ENCODE data around the gene PSMF1. TPM values are rescaled to one million over a fixed set of nuclear protein-coding genes. Genes with fewer than 3 reads are reported as not detected.

Gene PSMF1
- total and polyA plus RNA-seq, 2 of the 4 experiments (the other 2 are of a cell fraction): 93.6 to 109 TPM

- no peaks in the 10 kb centered on the region for H3K4me1 ChIP-seq (ENCODE audit: control insufficient read depth, insufficient read depth, low read length)
- no peak overlapping the region for H2BK15ac ChIP-seq (ENCODE audit: low read depth, low read length)
- in situ Hi-C loops (cut with MboI; ENCODE audit: low sequenced_read_pairs): no loop called here
- no peak overlapping the region for H4K5ac ChIP-seq (ENCODE audit: low read depth, low read length)
- POLR2A ChIA-PET (ENCODE audit: unreplicated experiment): no interaction called here
- no peak overlapping the region for H2AFZ ChIP-seq (replicated peaks; ENCODE audit: low read length, poor library complexity)
- no peak overlapping the region for H2AK9ac ChIP-seq (replicated peaks; ENCODE audit: low read depth, low read length, poor library complexity)
- no peaks in the 10 kb centered on the region for H3K79me1 ChIP-seq (ENCODE audit: low read depth in 1 of 2, low read length in 2 of 2)
- H3K9ac ChIP-seq (ENCODE audit: low read depth, low read length): no peak overlapping the region
- H2BK5ac ChIP-seq (ENCODE audit: low read depth, low read length, poor library complexity, severe bottlenecking): no peak overlapping the region
- H2BK20ac ChIP-seq (ENCODE audit: low read depth, low read length): no peak overlapping the region
- DNase-seq: no peak
- H4K8ac ChIP-seq (ENCODE audit: low read depth in 2 of 2, low read length in 2 of 2): no peak overlapping the region
- no peak overlapping the region for H3K4me3 ChIP-seq (ENCODE audit: insufficient read depth, low read depth, low read length)
- 0 out of 2 replicates have a peak, but pooled peaks cover 2% of the 10 kb centered on the region for H3K9me3 ChIP-seq (ENCODE audit: control insufficient read depth, insufficient read depth, low read length)
- no peak overlapping the region for H3K4ac ChIP-seq (ENCODE audit: low read depth, low read length)
- no peak overlapping the region for H3K14ac ChIP-seq (replicated peaks; ENCODE audit: low read depth, low read length)
- no peak overlapping the region for H3K18ac ChIP-seq (ENCODE audit: low read depth, low read length)
- no peaks in the 10 kb centered on the region for H4K20me1 ChIP-seq (ENCODE audit: insufficient read depth, low read length)
- H4K91ac ChIP-seq (ENCODE audit: insufficient read depth, low read depth, low read length): no peak overlapping the region
- 80% methylated on average over 1 of the region's 5 CpGs; no CpG with 5 or more reads in 1 of the 2 experiments for WGBS, 2 experiments (ENCODE audit: extremely low coverage in 2 of 2, insufficient read length in 1 of 2)
- dilution Hi-C loops (cut with HindIII; ENCODE audit: low sequenced_read_pairs, unreplicated experiment): no loop called here
- no peak overlapping the region for H2AK5ac ChIP-seq (ENCODE audit: low read depth, low read length)
- 0 out of 2 replicates have a peak, but pooled peaks cover 3% of the 10 kb centered on the region for H3K9me1 ChIP-seq (ENCODE audit: insufficient read depth, low read length)
- peaks cover 54% of the 10 kb centered on the region for H3K27me3 ChIP-seq (ENCODE audit: control insufficient read depth, insufficient read depth, low read length)
- no peak for TF ChIP-seq RCOR1 (IDR thresholded peaks at IDR 0.05; ENCODE audit: insufficient replicate concordance, low read length)
- no peak for TF ChIP-seq CHD1 (IDR thresholded peaks at IDR 0.05; ENCODE audit: low read depth, low read length)
- TF ChIP-seq BHLHE40 (IDR thresholded peaks at IDR 0.05; ENCODE audit: low read depth, low read length): no peak
- TF ChIP-seq USF2 (IDR thresholded peaks at IDR 0.05; ENCODE audit: low read depth, low read length): no peak
- TF ChIP-seq NFE2L2 (IDR thresholded peaks at IDR 0.05; ENCODE audit: low read depth, low read length): no peak
- no peak for TF ChIP-seq SMC3 (IDR thresholded peaks at IDR 0.05; ENCODE audit: low read depth, low read length)
- TF ChIP-seq CEBPB (IDR thresholded peaks at IDR 0.05; ENCODE audit: low read depth, low read length): no peak
- no peak for TF ChIP-seq ELK1 (IDR thresholded peaks at IDR 0.05; ENCODE audit: borderline replicate concordance, low read depth, low read length)
- TF ChIP-seq RAD21 (IDR thresholded peaks at IDR 0.05; ENCODE audit: low read length): no peak
- TF ChIP-seq POLR2A (IDR thresholded peaks at IDR 0.05; ENCODE audit: low read depth, low read length): no peak
- TF ChIP-seq FOS (IDR thresholded peaks at IDR 0.05; ENCODE audit: low read depth, low read length): no peak
- no peak for TF ChIP-seq MXI1 (IDR thresholded peaks at IDR 0.05; ENCODE audit: borderline replicate concordance, low read depth, low read length)
- TF ChIP-seq MAFK (IDR thresholded peaks at IDR 0.05; ENCODE audit: low read depth, low read length): no peak
- TF ChIP-seq RFX5 (IDR thresholded peaks at IDR 0.05; ENCODE audit: low read depth, low read length): no peak
- no peak for TF ChIP-seq CTCF (conservative IDR thresholded peaks at IDR 0.05; ENCODE audit: low read depth, low read length)
- intact Hi-C loops (cut with micrococcal nuclease): no loop called here
- no TSS peak for BruUV-seq (replicated peaks)
- H3K4me2 ChIP-seq (ENCODE audit: low read depth, low read length): no peak overlapping the region
- H2BK120ac ChIP-seq (ENCODE audit: low read depth, low read length): no peak overlapping the region
- ATAC-seq (ENCODE audit: low read depth): no peak
- no peak overlapping the region for H3K56ac ChIP-seq (ENCODE audit: extremely low read depth, insufficient read depth, low read length)
- no peak overlapping the region for H3K23ac ChIP-seq (ENCODE audit: low read depth, low read length)
- H3K36me3 ChIP-seq (ENCODE audit: control insufficient read depth, insufficient read depth, low read length): no peaks in the 10 kb centered on the region
- CTCF ChIA-PET: no interaction called here
- H3K27ac ChIP-seq (ENCODE audit: insufficient read depth, low read length): no peak overlapping the region
Observed at GRCh38 chr20:1204113-1204512, 85.7 kb downstream of the PSMF1 start.

All from IMR-90 (cell line).